ENCODE data around the gene KIAA1549. TPM values are rescaled to one million over a fixed set of nuclear protein-coding genes. Genes with fewer than 3 reads are reported as not detected.

Gene KIAA1549
- total and polyA plus RNA-seq, 4 donors, result 0.83 to 5.8 (median 3.6) TPM

DNA sequence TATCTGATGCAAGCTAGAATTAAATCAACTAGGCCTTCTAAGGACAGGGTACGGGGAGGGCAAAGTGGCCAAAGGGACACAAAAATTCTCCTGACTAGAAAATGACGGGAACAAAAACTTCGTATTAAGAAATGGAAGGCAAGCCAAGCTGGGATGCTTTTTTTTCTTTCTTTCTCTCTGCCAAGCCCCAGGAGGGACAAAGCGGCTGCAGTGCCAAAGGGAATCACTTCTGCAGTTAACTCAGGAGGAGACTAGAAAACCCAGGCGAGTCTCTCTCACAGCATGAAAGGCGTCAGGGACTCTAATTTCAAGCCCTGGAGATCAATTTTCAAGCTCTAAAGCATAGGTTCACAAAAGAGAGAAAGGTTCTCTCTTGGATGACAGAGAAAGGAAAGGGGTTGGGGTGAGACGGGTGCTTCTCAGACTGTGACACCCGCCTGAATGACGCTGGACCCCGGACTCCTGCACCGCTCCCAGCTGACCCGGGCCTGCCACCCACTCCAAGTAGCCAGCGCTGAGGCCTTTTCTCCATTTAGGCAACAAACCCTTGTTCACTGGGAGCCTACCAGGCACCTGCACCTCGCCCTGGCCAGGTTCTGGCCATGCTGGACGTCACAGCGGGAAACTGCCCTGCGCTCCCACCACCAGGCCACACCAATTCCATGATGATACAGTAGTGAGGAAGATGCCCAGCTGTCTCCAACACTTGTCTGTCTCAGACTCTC, 56.5 kb downstream of the KIAA1549 start:
- H3K4me1 ChIP-seq (ENCODE audit: control insufficient read depth in 5 of 5, insufficient read depth in 5 of 5, low read length in 5 of 5), result peaks cover 0 to 6% (median 0%) of the 10 kb centered on the region in 5 donors

GRCh38 chr7:138921277-138921676, 59.9 kb downstream of the KIAA1549 start:
- Histone ChIP-seq H3K9me3 (ENCODE audit: control insufficient read depth in 4 of 4, insufficient read depth in 3 of 4, low read length in 3 of 4) (no peaks in the 10 kb centered on the region), H3K9ac (ENCODE audit: insufficient read depth in 1 of 2, low read length in 2 of 2) (no peak overlapping the region), H3K27ac (ENCODE audit: low read depth in 1 of 2, low read length in 1 of 2) (no peak overlapping the region), H3K4me3 (no peak overlapping the region), H3K27me3 (ENCODE audit: control insufficient read depth in 3 of 3, insufficient read depth in 3 of 3, low read length in 2 of 3) (no peaks in the 10 kb centered on the region), H3K4me1 (ENCODE audit: control insufficient read depth in 5 of 5, insufficient read depth in 5 of 5, low read length in 5 of 5) (peaks cover 0 to 6% (median 0%) of the 10 kb centered on the region in 5 donors), H3K36me3 (ENCODE audit: control insufficient read depth in 4 of 4, insufficient read depth in 4 of 4, low read length in 4 of 4) (peaks cover 0 to 21% (median 11%) of the 10 kb centered on the region in 4 donors)
- TF ChIP-seq, protein P1, sequence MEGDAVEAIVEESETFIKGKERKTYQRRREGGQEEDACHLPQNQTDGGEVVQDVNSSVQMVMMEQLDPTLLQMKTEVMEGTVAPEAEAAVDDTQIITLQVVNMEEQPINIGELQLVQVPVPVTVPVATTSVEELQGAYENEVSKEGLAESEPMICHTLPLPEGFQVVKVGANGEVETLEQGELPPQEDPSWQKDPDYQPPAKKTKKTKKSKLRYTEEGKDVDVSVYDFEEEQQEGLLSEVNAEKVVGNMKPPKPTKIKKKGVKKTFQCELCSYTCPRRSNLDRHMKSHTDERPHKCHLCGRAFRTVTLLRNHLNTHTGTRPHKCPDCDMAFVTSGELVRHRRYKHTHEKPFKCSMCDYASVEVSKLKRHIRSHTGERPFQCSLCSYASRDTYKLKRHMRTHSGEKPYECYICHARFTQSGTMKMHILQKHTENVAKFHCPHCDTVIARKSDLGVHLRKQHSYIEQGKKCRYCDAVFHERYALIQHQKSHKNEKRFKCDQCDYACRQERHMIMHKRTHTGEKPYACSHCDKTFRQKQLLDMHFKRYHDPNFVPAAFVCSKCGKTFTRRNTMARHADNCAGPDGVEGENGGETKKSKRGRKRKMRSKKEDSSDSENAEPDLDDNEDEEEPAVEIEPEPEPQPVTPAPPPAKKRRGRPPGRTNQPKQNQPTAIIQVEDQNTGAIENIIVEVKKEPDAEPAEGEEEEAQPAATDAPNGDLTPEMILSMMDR (IDR thresholded peaks at IDR 0.05; ENCODE audit: control extremely low read depth, extremely low read depth), result no peak
- ATAC-seq (ENCODE audit: insufficient read depth, low FRiP score), result no peak
- DNase-seq, result no peak
- WGBS, 2 donors, result 98% methylated on average over 11 of the region's 11 CpGs

More for the DNA sequence above, 56.5 kb downstream of the KIAA1549 start:
- TF ChIP-seq, protein P1 (IDR thresholded peaks at IDR 0.05; ENCODE audit: control extremely low read depth, extremely low read depth), result no peak
- Histone ChIP-seq H3K27me3 (ENCODE audit: control insufficient read depth in 3 of 3, insufficient read depth in 3 of 3, low read length in 2 of 3) (no peaks in the 10 kb centered on the region), H3K27ac (ENCODE audit: low read depth in 1 of 2, low read length in 1 of 2) (no peak overlapping the region), H3K4me3 (no peak overlapping the region), H3K9ac (ENCODE audit: insufficient read depth in 1 of 2, low read length in 2 of 2) (no peak overlapping the region), H3K9me3 (ENCODE audit: control insufficient read depth in 4 of 4, insufficient read depth in 3 of 4, low read length in 3 of 4) (no peaks in the 10 kb centered on the region), H3K36me3 (ENCODE audit: control insufficient read depth in 4 of 4, insufficient read depth in 4 of 4, low read length in 4 of 4) (no peaks in the 10 kb centered on the region)
- DNase-seq, result peak; percentile 35 to 76 (median 72)
- 89 to 90% methylated on average over 17 of the region's 17 CpGs for WGBS, 2 donors
- ATAC-seq (ENCODE audit: insufficient read depth, low FRiP score), result no peak

DNA sequence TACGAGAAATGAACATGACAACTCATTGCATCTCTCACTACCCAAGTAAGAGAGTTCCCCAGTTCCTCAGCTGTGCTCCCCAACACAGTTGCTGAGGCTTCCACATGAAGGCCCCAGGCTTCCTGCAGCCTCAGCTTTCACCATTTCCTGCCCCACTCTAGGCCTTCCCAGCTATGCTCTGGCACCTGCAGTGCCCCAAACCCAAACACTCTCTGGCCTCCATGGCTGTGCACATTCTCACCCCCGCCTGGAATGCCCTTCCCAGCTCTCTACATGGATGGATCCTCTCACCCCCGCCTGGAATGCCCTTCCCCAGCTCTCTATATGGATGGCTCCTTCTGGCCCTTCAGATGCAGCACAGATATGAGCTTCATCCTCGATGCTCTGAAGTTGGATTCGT, 61.3 kb downstream of the KIAA1549 start:
- Histone ChIP-seq H3K9ac (ENCODE audit: insufficient read depth in 1 of 2, low read length in 2 of 2) (no peak overlapping the region), H3K27ac (ENCODE audit: low read depth in 1 of 2, low read length in 1 of 2) (no peak overlapping the region), H3K4me3 (no peak overlapping the region), H3K36me3 (ENCODE audit: control insufficient read depth in 4 of 4, insufficient read depth in 4 of 4, low read length in 4 of 4) (peaks cover 0 to 23% (median 11%) of the 10 kb centered on the region in 4 donors), H3K27me3 (ENCODE audit: control insufficient read depth in 3 of 3, insufficient read depth in 3 of 3, low read length in 2 of 3) (no peaks in the 10 kb centered on the region), H3K9me3 (ENCODE audit: control insufficient read depth in 4 of 4, insufficient read depth in 3 of 4, low read length in 3 of 4) (no peaks in the 10 kb centered on the region), H3K4me1 (ENCODE audit: control insufficient read depth in 5 of 5, insufficient read depth in 5 of 5, low read length in 5 of 5) (peaks cover 0 to 6% (median 0%) of the 10 kb centered on the region in 5 donors)
- WGBS, 2 donors, result 79 to 81% methylated on average over 5 of the region's 5 CpGs
- ATAC-seq (ENCODE audit: insufficient read depth, low FRiP score) (no peak), DNase-seq (no peak)
- TF ChIP-seq, protein P1 (IDR thresholded peaks at IDR 0.05; ENCODE audit: control extremely low read depth, extremely low read depth), result no peak
